Measurements from ENCODE around the gene PITPNM1. TPM values are rescaled to one million over a fixed set of nuclear protein-coding genes. Genes with fewer than 3 reads are reported as not detected.

PITPNM1 gene
- total RNA-seq, 1 donor = 24.0 TPM

- DNase-seq (ENCODE audit: low read depth) = no peak
- TF ChIP-seq CTCF (IDR thresholded peaks at IDR 0.05; ENCODE audit: insufficient read depth, low read length) = no peak
- peak overlapping the region; percentile 77 for H3K4me3 ChIP-seq (ENCODE audit: low read depth, low read length)
Observed at GRCh38 chr11:67507242-67507863, 2.2 kb upstream of the PITPNM1 start.

- DNase-seq (ENCODE audit: low read depth) = no peak
- no peak for TF ChIP-seq CTCF (IDR thresholded peaks at IDR 0.05; ENCODE audit: insufficient read depth, low read length)
- H3K4me3 ChIP-seq (ENCODE audit: low read depth, low read length) = no peak overlapping the region
Observed at GRCh38 chr11:67506426-67507051, 1.4 kb upstream of the PITPNM1 start.

DNA sequence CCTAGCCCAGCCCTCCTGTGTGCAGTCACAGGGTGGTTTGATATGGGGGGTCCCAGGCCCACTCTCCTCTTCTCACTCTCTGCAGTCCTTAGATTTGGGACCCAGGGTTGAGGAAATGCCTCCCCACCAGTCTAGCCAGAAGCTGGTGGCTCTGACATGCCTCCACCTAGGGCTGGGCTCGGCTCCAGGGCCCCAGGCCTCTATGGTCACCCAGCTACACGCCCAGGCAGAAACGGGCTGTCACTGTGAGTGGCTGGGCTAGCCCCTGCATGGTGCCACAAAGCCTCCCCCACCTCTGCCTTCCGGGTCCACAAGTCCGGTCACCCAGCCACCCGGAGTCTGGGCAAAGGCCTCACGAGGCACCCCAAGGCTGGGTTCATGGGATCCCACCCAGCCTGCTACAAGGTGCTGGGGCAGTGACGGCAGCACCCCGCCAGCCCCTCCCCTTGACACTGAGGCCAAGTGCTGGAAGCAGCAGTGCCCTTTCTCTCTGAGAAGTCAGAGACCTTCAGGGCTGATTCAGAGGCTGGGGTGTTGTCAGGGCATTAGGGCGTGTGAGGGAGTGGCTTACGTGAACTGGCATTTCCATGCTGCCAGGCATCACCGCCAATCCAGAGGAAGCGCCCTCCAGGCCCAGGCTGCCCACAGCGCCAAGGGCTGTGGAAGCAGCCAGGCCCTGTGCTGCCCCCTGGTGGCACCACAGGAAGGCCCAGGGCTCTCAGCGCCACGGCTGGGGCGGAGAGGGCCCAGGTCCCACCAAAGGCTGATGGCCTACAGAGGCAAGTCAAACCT, 638 bp upstream of the PITPNM1 start:
- peak; percentile 87 for DNase-seq (ENCODE audit: low read depth)
- peak overlapping the region; percentile 82 for H3K4me3 ChIP-seq (ENCODE audit: low read depth, low read length)
- peak; percentile 96 for TF ChIP-seq CTCF (IDR thresholded peaks at IDR 0.05; ENCODE audit: insufficient read depth, low read length)

DNA sequence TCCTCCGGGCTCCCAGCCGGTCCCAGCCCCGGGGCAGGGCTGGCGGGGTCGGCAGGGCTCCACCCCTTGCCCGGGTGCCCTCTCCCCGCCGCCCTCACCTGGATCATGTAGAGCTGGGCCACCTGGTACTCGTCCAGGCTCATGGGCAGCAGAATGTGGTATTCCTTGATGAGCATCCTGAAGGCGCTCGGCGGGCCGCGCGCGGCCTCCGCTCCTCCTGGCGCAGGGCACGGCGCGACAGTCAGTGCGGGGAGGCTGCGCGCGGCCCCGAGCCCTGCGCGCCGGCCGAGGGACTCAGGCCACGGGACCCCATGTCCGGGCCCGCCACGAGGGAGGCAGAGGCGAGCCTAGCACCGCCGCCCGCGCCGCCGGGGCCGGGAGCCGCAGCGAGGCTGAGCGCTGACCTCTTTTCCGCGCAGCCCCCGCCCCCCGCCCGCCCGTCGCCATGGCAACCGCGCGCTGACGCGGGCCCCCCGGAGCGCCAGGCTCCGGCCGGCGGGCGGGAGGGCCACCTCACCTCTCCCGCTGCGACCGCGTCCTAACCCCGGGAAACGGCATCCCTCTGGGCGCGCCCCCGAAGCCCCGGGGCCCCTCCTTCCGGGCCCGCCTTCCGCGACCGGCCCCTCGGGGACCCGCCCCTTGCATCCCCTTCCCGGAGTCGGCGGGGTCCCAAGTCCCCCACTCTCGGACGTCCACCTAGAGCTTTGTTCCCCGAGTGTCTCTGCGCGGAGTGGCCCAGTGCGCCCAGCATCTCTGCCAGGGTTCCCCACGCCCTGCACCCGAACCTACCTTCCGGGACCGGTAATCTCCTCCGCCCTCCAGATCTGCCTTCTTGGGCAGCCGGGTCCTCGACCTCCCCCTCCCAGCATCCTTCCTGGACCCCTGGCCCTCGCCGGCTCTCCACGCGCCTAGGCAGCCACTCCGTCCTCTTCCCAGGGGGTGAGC, 886 bp downstream of the PITPNM1 start:
- peak overlapping the region; percentile 82 for H3K4me3 ChIP-seq (ENCODE audit: low read depth, low read length)
- TF ChIP-seq CTCF (IDR thresholded peaks at IDR 0.05; ENCODE audit: insufficient read depth, low read length) = no peak
- no peak for DNase-seq (ENCODE audit: low read depth)

- DNase-seq (ENCODE audit: low read depth) = no peak
- TF ChIP-seq CTCF (IDR thresholded peaks at IDR 0.05; ENCODE audit: insufficient read depth, low read length) = no peak
- H3K4me3 ChIP-seq (ENCODE audit: low read depth, low read length) = peak overlapping the region; percentile 82
Observed at GRCh38 chr11:67503119-67504004, 1.8 kb downstream of the PITPNM1 start.

Data from fibroblast of the aortic adventitia (primary cell).